HG02970 (cell line): Measurements from ENCODE around the gene MAP2K7.
"Not testable (repeated sequence)": the region's sequence is repeated elsewhere in the genome, so short reads cannot be mapped to it uniquely, and the experiment has no call there.

Source experiments
- ATAC-seq: cut with Tn5 transposase; IDR thresholded peaks from one replicate; pipeline ENCODE4 v1.9.1; 2021; ENCODE audit warnings: mild to moderate bottlenecking, moderate library complexity, moderate number of reproducible peaks; ENCODE audit not compliant: unreplicated experiment, low FRiP score

MAP2K7 gene

DNA sequence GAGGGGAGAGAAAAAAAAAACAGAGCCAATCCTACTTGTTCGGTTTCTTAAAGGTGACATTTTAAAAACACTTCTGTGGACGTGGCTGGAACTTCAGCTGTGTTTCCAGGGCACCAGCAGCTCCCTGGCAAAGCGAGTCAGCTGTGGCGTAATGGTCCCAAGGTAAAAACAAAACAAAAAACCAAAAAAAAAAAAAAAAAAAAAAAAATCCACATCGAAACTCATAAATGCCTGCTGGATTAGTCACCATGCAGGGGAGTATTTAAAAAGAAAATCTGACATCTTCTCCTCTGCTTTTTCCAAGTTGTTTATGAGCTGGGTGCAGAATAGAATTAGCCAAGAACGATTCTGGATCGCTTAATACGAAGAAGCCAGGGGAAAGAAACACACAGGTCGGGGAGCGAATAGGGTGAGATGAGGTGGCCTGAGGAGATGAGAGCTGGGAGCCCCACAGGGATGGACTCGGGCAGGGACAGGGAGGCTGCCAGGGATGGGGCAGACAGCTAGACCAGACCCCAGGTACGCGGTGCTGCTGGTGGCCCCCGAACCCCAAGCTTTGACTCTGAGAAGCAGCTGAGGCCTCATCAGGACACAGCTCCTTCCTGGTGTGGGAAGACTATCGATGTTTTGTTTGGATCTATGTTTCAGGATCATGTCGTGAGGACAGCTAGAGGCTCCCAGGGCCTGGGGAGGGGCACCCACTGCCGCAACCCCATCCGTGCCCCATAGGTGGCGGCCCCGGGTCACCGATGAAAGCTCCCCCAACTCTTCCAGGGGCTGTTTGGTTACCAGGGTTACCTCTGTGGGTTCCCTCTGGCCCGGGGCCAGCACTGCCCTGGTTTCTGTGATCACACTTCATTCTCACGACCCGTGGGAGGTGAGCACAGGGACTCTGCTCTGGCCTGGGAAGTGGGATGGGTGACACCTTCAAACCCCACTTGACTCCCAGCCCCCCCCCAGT lies 25.3 kb downstream of the MAP2K7 start:
- no peak for ATAC-seq

GRCh38 chr19:7930030-7930429 lies 26.4 kb downstream of the MAP2K7 start:
- ATAC-seq = not testable (repeated sequence)

- ATAC-seq = no peak
Measured at GRCh38 chr19:7930765-7931164, 27.1 kb downstream of the MAP2K7 start.

GRCh38 chr19:7931221-7932061 lies 27.8 kb downstream of the MAP2K7 start:
- no peak for ATAC-seq

DNA sequence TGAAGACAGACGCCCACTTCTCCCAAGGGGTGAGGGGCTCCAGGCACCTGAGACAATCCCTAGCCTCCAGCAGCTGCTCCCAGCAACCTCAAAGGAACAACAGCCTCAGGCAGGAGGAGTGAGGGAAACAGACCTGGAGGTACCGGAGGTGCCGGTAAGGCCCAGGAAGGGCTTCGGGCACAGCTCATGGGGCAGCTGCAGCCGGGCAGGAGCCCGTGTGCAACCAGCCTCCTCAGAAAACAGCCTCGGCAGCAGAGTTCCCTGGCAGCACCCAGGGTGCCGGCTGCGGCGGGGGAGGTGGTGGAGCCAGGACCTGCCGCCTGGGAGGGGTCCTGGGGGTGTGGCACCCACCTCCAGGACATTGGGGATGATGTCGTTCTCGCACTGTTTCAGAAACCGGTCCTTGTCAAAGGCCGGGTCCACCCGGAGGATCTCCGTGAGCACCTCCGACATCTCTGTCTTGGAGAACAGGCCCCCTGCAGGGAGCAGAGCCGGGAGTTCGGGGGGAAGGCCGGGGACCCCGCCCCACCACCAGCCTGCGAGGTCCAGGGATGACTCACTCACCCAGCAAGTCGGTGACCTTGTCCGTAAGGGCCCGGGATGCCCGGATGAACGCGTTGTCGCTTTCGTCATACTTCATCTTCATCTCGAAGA lies 28.7 kb downstream of the MAP2K7 start:
- ATAC-seq = no peak

GRCh38 chr19:7932930-7933300 lies 29.2 kb downstream of the MAP2K7 start:
- no peak for ATAC-seq

GRCh38 chr19:7933411-7933810 lies 29.7 kb downstream of the MAP2K7 start:
- no peak for ATAC-seq

- ATAC-seq = no peak
Measured at GRCh38 chr19:7933828-7934725, 30.4 kb downstream of the MAP2K7 start.

DNA sequence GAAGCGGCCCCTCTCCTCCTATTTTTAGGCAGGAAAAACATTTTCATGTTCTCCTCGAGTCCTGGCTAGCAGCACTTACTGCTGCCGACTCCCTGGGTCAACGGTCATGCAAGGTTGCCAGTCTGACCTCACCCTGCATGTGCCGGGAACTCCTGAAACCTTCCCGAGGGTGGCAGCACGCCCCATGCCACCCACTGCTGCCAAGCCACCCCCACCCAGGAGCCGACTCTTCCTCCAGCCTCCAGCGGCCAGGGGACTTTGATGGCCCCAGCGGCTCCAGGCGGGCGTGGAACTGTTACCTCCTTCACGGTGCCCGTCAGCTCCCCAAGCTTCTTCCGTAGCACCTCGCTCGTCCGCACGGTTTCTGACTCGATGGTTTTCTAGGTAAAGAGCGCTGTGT lies 31.1 kb downstream of the MAP2K7 start:
- no peak for ATAC-seq

DNA sequence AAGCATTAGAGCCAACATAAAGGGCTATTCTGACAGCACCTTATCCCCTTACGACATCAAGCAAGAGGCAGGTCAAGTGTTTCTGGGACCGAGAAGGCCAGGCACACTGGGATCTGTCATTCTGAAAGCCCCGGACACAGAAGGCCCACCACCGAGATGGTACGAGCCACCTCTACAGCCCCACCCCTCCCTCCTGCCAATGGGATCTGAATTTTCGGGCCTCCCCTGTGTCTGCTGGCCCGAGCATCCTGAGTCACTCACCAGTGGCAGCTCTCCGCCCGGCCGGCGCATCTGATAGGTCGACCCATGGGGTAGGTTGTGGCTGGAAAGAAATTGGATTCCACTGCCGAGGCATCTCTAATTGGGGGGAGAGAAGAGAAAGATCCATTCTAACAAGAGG lies 37.2 kb downstream of the MAP2K7 start:
- ATAC-seq = no peak

- no peak for ATAC-seq
Measured at GRCh38 chr19:7941895-7942596, 38.4 kb downstream of the MAP2K7 start.

DNA sequence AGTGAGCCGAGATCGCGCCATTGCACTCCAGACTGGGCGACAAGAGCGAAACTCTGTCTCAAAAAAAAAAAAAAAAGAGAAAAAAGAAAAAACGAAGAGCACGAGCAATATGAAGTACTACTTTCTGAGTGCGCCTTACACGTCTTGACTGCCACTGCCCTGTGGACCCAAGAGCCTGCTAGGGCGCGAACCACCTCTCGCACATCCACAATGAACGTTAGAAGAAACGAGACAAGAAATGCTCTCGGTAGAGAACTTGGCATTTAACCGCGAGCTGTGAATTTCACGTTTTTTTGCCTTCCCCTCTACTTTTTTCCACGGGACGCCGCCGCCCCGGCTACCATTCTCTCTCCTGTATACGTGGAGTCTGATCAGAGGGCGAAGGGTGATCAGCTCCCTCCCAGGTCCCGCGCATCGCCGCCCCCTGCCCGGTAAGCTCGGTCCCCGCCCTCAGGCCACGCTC lies 39.3 kb downstream of the MAP2K7 start:
- ATAC-seq = peak; percentile 3

- peak; percentile 95 for ATAC-seq
Measured at GRCh38 chr19:7943444-7944176, 39.9 kb downstream of the MAP2K7 start, which contains the start of gene TIMM44. TSS of gene TIMM44 (minus strand) at chr19:7943666. CDS start at chr19:7943651, 15 bp downstream.

DNA sequence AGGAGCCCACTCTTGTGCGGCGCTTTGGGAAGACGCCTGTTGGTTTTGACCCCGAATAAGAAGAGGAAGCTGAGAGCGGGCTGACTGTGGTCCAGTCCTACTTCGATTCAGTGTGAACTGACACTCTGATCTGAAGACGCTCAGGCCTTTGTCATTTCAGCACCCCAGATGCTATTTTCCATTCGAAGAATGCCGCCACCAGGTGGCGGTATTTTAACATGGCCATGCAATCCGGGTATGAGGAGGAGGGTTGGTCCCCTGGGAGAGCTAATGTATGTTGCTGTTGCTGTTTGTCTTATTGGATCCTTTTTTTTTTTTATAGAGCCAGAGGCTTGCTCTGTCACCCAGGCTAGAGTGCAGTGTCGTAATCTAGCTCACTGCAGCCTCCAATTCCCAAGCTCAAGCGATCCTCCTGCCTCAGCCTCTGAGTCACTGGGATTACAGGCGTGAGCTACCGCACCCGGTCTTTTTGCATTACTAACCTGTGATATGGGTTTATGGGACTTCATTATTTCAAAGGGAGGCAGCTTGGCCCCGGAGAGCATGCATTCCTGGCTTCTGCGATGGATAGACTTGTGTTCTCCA lies 40.6 kb downstream of the MAP2K7 start:
- peak; percentile 22 for ATAC-seq

GRCh38 chr19:7947939-7948338 lies 44.3 kb downstream of the MAP2K7 start:
- ATAC-seq = no peak

- no peak for ATAC-seq
Measured at GRCh38 chr19:7953060-7953459, 49.4 kb downstream of the MAP2K7 start.

GRCh38 chr19:7953576-7953975 lies 49.9 kb downstream of the MAP2K7 start:
- ATAC-seq = no peak

- ATAC-seq = no peak
Measured at GRCh38 chr19:7955696-7956095, 52.0 kb downstream of the MAP2K7 start.
